ENCODE results near the gene GATA2.

The GATA2 gene

GRCh38 chr3:128489674-128489926 lies 3.4 kb downstream of the GATA2 start:
- no peak for DNase-seq (ENCODE audit: low read depth)
- no peak overlapping the region for H3K4me3 ChIP-seq (ENCODE audit: low read depth, low read length)

GRCh38 chr3:128488991-128489673 lies 3.9 kb downstream of the GATA2 start:
- TF ChIP-seq MYC (IDR thresholded peaks at IDR 0.05; ENCODE audit: low read depth, low read length) (no peak), CTCF (IDR thresholded peaks at IDR 0.05; ENCODE audit: low read depth, low read length) (no peak), MAX (IDR thresholded peaks at IDR 0.05; ENCODE audit: low read depth, low read length) (no peak), POLR2A (IDR thresholded peaks at IDR 0.05; ENCODE audit: extremely low read depth, insufficient read length) (no peak)
- H3K4me3 ChIP-seq (ENCODE audit: low read depth, low read length), result no peak overlapping the region
- DNase-seq (ENCODE audit: low read depth), result no peak

More at GRCh38 chr3:128489674-128489926, 3.4 kb downstream of the GATA2 start:
- no peak for TF ChIP-seq POLR2A (IDR thresholded peaks at IDR 0.05; ENCODE audit: extremely low read depth, insufficient read length)
- TF ChIP-seq MYC (IDR thresholded peaks at IDR 0.05; ENCODE audit: low read depth, low read length), result no peak
- TF ChIP-seq MAX (IDR thresholded peaks at IDR 0.05; ENCODE audit: low read depth, low read length), result no peak
- no peak for TF ChIP-seq CTCF (IDR thresholded peaks at IDR 0.05; ENCODE audit: low read depth, low read length)

GRCh38 chr3:128488636-128488990 lies 4.4 kb downstream of the GATA2 start:
- DNase-seq (ENCODE audit: low read depth), result no peak
- TF ChIP-seq MYC (IDR thresholded peaks at IDR 0.05; ENCODE audit: low read depth, low read length), result no peak
- TF ChIP-seq MAX (IDR thresholded peaks at IDR 0.05; ENCODE audit: low read depth, low read length), result no peak
- TF ChIP-seq CTCF (IDR thresholded peaks at IDR 0.05; ENCODE audit: low read depth, low read length), result no peak
- TF ChIP-seq POLR2A (IDR thresholded peaks at IDR 0.05; ENCODE audit: extremely low read depth, insufficient read length), result no peak
- H3K4me3 ChIP-seq (ENCODE audit: low read depth, low read length), result no peak overlapping the region

- no peak overlapping the region for H3K4me3 ChIP-seq (ENCODE audit: low read depth, low read length)
- TF ChIP-seq POLR2A (IDR thresholded peaks at IDR 0.05; ENCODE audit: extremely low read depth, insufficient read length) (no peak), MAX (IDR thresholded peaks at IDR 0.05; ENCODE audit: low read depth, low read length) (no peak), CTCF (IDR thresholded peaks at IDR 0.05; ENCODE audit: low read depth, low read length) (no peak), MYC (IDR thresholded peaks at IDR 0.05; ENCODE audit: low read depth, low read length) (no peak)
- DNase-seq (ENCODE audit: low read depth), result no peak
Measured at GRCh38 chr3:128487813-128488635, 5.0 kb downstream of the GATA2 start.

- no peak for TF ChIP-seq MYC (IDR thresholded peaks at IDR 0.05; ENCODE audit: low read depth, low read length)
- no peak for TF ChIP-seq CTCF (IDR thresholded peaks at IDR 0.05; ENCODE audit: low read depth, low read length)
- no peak for TF ChIP-seq POLR2A (IDR thresholded peaks at IDR 0.05; ENCODE audit: extremely low read depth, insufficient read length)
- TF ChIP-seq MAX (IDR thresholded peaks at IDR 0.05; ENCODE audit: low read depth, low read length), result no peak
- no peak for DNase-seq (ENCODE audit: low read depth)
- H3K4me3 ChIP-seq (ENCODE audit: low read depth, low read length), result no peak overlapping the region
Measured at GRCh38 chr3:128487538-128487812, 5.5 kb downstream of the GATA2 start.

All from NB4 (cell line).